M059J (cell line): Measurements from ENCODE around the gene FYB2. TPM values are rescaled to one million over a fixed set of nuclear protein-coding genes. Genes with fewer than 3 reads are reported as not detected.

Source experiments
- DNase-seq: peaks from one replicate; pipeline ENCODE4 v3.0.0-alpha.2; 2012; ENCODE audit warnings: low read depth
- total RNA-seq: library from RNA; depleted of rRNA; stranded (reverse); fragments of >200 nt; shearing (Covaris generic); gene quantifications from 2 replicates; pipeline ENCODE4 v1.2.3, GENCODE V29; 2014

Gene FYB2
- total RNA-seq, 1 experiment from 2014 or later: not detected

DNA sequence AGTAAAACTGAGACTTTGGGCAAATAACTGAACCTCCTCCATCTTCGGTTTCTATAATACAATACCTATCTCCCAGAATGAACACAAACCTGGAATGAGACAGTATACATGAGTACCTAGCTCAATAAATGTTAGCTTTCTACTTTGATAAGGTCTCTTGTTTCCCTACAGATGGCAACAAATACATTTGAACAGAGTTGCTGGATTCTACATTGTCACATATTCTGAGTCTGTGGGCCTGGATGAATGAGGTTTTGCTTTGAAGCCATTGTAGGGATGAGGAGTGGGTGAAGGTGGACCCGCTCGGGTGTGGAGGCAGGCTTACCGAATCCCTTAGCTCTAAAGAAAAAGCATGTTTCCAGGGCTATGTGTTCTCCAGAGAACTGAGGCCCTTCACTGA lies 13.9 kb upstream of the FYB2 start:
- no peak for DNase-seq

DNA sequence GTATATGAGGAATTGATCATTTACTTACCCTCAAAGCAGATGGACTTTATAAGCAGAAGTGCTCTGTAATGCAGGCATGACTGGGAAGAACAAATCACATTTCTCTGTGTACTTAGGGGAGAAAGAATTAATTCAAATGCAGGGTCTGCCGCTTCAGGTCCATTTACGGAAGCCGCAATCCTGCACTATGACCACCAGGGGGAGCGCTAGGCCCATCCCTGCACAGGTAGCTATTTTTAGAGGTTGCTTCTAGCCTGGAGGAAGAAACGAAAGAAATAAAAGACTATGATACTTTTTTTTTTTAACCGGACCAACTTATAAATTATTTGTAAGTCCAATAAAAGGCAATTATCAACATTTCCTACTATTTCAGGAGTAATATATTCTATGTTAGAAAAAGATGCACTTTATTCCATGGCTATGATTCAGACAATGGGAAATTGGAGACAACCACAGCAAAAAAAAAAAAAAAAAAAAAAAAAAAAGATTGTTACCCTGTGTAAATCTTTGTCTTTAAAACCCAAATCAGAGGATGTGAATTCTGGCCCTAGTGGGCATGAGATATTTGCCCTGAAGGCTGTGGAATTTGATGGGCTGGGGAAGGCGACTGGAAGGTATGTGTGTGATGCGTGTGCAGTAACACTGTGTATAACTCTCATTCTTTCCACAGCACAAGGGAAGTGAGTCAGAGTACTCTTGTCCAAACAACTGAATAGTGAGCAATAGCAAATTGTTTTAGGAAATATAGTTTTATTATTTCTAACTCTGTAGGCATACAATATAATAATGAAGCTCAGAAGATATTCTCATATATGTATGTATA lies 12.9 kb upstream of the FYB2 start:
- peak; percentile 96 for DNase-seq

DNA sequence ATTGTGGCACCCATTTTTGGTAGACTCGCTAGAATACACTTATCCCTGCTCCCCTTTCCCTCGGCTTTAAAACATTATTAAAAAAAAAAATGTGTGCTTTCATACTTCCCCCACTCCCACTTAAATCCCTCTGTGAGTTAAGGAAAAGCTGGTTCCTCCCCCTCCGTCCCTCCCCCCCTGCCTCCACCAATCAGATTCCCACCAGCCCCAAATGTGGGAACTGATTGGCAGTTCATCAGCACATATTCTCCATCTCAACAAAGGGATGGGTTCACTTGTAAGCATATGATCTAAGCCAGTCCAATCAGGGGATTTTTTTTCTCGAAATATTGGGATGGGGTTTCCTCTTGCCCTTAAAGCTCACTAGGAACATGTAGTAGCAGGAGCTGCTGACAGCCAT lies 10.8 kb upstream of the FYB2 start:
- no peak for DNase-seq

DNA sequence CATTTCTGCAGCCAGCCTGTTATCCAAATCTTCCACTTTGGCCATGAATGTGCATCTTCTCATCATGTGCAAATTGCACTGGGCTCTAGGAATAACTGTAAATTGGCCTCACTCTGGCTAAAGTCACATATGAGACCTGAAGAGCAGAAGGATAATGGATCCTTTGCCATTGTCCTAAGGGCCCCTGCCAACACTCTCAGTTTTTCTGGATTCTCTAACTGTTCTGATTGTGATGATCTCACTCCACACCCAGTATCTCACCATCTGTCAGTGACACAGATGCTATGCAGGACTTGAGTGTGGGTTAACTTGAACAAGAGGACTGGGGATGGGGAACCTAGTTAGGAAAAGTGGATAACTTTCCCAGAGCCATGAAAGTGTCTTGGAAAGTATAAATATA lies 8.5 kb upstream of the FYB2 start:
- DNase-seq: no peak

DNA sequence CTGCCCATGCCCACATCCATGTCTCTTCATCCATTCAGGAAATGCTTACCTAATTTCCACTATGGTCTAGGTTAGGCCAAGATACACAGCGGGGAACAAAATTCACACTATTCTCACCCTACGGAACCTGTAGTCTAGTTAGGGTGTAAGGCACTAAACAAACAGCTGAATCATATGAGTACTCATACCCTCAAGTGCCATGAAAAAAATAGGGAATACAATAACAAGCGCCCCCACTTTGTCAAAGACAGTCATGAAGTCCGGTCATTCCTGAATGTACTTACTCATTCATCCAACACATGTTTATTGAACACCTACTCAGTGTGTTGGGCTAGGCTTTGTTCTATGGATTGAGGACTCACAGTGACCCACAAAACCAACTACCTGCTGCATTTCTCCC lies 6.2 kb upstream of the FYB2 start:
- no peak for DNase-seq

DNA sequence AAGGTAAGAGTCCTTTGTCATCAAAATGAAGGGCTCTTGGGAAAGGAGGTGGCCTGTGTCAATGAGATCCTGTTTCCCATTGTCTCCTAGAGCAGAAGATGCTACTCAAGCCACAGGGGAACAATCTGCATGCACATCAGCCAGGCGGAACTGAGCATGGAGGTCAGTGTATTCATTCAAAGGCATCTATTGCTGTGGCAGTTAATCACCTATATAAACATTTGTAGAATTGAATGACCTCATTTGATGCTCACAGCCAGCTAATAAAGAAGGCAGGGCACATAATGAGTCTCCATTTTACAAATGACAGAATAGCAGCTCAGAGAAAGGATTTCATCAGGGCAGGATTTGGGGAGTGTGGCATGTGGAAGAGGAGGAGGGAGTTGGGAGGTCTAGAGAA lies 5.7 kb upstream of the FYB2 start:
- no peak for DNase-seq

DNA sequence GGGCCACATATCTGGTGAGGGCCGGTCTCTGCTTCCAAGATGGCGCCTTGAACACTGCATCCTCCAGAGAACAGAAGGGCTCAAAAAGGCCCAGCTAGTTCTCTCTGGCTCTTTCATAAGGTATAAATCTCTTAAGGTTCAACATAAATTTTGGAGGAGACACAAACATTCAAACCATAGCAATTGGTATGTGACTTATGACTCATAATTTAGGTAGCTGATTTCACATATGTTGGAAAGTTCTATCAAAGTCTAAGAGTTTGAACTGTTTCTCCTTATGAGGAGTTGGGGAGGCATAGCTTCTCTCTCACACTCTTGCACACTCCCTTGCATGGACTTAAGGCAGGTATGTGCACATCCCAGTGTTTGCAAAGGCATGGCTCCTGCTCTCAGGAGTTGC lies 5.1 kb upstream of the FYB2 start:
- no peak for DNase-seq

DNA sequence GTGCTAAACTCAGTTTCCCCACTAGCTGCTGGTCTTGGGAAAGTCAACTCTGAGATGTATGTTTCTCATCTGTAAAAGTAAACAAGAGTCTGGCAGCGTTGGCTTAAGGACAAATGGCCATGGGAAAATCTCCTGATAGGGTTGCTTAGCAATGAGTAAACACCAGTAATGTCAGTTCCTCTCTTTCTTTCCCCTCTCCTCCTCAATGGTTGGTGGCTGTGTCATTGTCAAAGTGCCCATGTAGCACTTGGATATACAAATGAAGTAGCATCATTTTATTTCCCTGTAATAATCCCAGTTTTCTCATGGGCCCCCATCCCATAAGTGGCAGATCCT lies 2.2 kb upstream of the FYB2 start:
- peak; percentile 50 for DNase-seq

DNA sequence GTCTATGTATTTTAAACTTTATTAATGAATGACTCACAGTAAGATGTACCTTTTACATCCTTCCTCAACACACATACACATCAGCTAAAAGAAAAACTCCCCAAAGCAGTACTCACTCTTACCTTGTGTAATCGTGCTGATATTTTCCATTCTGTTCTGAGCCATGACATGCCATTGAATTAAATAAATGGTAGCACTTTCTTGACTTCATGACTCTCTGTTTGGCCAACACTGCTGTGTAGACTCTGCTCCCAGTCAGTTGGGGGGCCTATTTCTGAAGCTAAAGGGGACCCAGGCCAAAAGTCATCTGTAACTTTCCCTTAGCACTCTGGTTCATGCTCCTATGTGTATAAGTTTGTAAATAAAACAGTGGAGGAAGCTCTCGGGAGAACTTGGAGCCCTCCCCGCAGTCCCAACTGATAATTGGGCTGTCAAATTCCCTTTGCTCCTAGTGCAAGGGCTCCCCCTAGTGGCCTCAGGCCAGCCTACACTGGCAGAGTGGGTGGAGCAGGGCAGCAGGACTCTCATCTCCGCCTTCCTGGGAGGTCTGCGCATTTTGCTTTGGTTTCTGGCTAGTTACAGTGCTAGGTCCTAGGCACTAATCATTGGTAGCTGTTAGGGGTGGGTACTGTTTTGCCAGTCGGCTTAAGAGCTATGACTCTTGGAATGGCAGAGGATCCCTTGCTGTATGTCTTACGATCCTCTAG lies 1.7 kb upstream of the FYB2 start:
- DNase-seq: peak; percentile 76

DNA sequence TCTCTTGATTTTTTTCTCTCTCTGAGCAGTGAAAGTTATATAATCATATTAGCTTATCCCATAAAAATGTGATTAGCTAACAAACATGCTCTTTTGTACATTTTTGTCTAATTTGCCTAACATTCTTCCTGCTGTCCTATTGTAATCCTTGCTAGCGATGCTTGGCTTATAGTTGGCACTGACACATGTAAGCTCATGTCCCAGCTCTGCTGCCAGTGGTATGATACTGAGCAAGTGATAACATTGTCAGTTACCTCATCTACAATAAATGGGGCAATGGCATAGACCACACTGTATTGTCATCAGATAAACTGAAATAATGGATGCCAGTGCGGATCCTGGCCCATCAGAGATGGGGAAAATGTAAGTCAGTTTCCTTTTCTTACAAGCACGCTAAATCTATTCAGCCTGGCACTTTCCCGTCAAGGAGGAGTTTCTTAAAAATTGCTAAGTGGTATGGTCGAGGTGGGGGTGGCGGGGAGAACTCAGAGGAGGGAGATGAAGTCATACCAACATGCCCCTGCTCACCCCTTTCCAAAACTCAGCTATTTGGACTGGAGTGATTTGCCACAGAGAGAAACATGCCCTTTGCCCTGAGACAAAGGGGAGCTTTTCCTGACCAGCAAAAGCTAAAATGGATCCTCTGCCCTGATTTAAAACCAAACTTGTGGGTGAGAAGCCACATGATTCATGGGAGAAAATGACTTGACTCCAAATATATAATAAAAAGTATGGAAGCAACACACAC lies 1.3 kb downstream of the FYB2 start:
- DNase-seq: no peak

DNA sequence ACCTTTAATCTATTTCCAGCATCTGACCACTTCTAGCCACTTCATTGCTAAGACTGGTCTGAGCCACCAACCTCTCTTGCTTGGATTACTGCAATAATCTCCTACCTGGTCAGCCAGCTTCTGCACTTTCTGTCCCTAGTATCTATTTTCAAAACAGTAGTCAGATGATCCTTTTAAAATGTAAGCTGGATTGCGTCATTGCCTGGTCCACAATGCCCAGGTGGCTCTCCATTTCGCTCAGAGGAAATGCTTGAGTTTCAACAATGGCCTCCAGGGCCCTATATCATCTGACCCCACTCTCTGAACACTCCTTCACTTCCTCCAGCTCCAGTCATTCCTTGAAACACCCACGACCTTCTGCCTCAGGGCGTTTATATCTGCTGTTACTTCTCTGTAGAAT lies 2.3 kb downstream of the FYB2 start:
- peak; percentile 21 for DNase-seq

DNA sequence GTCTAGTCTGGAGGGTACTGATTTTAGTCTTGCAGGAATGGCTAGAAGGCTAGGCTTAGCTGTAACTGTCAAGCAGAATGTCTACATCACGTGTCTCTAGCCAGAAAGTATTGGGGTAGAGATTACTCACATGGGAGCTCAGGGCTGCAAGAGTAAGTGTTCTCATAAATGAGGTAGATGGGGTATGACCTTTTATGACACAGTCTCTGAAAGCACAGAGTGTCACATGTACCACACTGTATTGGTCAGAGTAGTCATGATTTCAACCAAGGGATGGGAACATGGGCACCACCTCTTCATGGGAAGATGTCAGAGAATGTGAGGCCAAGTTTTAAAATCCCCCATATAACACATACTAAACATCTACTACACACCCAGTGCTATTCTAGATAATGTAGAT lies 2.9 kb downstream of the FYB2 start:
- DNase-seq: no peak

DNA sequence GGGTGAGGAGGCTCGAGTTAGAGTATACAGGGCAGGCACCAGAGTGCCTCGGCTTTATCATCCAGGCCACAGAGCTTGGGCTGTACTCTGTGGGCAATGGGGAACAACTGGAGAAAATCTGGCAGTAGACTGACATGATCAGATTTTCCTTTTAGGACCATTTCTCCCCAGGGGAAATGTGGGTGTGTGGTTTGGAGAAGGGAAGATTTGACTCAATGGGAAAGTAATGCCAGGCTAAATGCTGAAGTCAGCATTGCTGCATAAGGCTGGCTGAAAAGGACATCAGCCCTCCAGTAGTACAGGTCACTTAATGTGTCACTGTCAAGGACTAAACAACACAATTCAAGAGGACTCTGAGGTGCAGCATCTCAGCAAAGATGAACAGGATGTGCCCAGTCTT lies 5.0 kb downstream of the FYB2 start:
- no peak for DNase-seq

DNA sequence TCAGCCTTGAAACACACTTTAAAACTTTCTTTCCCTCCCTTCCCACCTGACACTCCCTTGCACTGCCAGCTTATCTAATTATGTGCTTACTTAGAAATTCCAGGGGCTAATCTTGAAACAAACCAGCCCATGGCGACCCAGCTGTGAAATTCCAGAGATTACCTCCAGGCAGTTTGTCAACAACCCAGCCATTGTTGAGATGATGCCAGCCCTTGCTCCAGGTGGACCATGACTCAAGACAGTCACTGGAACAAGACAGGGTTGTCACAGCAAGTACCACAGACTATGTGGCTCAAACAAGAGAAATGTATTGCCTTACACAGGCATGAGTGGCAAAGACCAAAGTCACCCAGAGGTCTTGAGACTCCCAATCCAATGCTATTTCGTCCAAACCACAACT lies 7.9 kb downstream of the FYB2 start:
- DNase-seq: no peak

DNA sequence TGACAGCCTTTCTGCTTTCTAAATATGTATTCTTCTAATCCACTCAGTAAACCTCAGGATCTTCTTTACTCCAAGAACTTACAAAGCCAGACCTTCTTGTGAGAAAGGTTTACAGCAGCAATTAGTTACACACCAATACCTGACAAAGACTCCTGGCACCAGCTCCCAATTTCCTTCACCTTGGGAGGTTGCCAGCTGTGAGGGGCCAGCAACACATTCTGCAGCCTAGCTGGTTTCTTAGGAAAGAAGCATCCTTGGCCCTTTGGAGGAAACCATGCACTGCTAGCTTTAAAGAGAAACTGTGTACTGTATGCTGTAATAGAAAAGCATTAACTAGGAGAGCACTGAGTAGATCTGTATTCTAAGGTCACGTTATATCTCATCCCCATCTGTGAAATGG lies 10.8 kb downstream of the FYB2 start:
- DNase-seq: no peak

DNA sequence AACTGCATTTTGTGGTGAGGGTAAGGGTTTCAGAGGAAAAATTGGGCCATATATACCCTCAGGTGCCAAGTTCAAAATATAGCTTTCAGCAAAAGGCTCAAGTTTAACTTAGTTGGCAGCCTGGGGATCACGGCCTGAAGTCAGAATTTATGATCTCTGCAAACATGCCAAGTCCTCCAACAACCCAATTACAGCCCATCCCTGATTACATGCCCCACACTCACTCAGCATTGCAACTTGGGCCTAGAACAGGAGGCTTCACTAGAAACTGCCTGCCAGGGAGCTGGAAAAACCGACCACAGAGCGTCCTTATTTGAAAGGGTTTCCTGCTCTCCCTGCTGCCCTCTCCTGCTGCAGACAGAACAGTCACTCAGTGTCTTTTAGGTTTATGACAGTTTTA lies 12.4 kb downstream of the FYB2 start:
- peak; percentile 16 for DNase-seq

DNA sequence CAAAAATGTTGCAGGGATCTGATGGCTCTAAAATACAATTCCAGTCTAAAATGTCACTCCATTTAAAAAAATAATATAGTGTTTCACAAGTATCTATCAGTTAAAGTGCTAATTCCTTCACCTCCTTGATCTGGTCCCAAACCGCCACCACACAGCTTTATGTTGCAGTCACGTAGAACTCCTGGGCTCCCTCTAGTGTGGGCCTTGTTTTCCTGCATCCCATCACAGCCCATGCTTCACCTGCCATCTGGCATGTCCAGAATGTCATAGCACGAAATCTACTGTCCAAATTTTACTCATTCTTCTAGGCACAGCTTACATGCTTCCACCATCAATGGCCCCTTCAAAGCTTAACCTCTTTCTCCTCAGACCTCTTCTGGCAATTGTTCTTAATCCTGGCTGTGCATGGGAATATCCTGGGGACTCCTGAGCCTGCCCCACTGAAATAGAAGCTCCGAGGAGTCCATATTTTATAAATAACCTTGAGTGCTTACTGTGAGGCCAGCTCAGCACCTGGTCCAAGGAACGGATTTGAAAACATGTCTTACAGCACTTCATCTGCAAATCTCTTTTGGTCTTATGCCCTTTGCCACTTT lies 15.5 kb downstream of the FYB2 start:
- DNase-seq: peak; percentile 42

DNA sequence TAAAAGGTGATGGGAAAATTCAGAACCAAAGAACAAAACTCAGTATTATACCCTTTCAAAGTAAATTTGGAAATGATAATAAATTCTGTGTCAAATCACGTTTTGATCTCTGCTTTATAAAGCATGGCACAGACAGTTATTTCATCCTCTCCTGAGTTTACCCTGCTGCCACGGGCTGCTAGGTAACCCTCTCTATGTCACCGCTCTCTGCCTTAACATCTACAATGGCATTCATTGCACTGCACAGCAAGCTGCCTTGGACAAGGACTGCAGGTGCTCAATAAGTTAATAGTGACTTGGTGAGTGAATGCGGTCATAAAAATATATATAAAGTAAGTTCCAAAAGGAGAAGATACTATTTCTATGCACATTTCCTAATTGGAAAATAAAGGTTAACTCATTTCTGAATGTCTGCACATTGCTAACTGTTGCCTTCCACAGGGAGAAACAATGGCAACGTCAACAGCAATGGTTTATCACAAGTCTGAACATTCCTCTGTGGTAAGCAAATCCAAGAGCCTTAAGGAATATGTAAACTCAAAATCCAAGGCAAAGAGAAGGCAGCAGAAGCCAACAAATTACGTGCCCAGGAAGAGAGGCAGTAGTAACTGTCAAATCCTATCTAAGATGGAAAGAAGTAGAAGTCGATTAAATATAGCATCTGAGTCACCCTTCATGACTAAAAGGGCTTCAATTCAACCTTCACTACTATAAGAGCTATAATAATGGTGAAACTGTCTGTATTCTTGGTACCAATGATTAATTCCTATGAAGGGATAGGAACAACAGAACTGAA lies 19.4 kb downstream of the FYB2 start:
- peak; percentile 85 for DNase-seq

DNA sequence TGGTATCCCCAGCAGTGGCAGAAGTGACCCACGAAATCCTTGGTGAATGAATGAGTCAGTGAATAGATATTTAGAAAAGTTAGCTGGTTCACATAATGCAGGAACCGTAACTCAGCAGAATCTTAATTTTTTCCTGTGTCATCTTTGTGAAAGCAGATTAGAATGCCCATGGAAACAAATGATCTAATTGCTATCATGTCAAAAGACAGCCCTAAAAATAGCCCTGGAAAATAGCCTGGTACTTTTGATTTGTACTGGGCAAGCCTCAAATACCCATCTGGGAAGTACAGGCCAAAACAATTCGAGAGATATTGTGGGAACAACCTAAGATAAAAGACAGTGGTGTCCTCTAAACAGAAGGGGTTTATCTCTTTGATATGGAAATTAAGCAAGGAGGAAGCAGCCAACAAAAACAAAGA lies 21.1 kb downstream of the FYB2 start:
- peak; percentile 83 for DNase-seq

DNA sequence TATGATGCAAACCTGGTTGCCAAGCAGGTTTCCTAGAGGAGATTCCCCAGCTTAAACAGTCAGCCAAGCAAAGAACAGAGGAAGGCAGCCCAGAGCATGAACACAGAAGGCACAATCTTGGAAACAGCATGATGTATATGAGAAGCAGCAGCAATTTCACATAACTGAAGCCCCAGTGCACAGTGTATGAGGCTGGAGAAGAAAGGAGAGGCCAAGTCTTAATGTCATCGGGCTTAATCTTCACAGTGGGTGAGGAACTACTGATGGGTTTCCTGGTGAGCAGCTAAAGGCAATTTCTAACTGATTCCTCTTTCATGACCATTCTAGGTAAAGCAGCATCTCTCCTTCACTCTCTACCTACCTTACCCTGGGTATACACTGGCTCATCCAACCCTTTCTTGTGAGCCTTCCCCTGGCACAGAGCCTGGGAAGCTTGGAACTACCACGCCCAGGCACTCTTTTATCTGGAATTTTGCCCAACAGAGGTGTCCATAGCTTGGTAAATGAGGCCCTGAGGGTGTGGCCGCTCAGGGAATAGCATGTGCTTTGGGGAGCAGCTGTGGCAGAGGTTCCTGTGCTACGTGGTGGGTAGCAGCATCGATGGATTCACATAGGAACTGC lies 22.0 kb downstream of the FYB2 start:
- peak; percentile 25 for DNase-seq

DNA sequence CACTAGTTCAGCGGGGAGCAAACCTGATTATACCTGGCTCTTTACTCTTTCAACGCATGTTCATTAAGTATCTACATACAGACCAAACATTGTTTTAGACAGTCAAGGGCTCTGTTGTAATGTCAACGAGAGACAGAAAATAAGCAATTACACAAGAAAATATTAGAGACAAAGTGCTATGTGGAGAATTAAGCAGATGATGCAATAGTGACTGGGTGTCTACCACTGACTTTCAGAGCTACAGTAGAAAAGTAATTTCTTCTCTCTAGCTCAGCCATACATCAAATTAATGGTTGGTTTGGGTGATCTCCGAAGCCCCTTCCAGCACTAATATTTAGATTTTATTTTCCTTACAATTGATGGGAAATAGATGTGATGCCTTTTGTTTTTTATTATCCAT lies 23.3 kb downstream of the FYB2 start:
- DNase-seq: no peak
